HG02642 (cell line): ENCODE data around the gene TARM1.
A peak's percentile ranks its signal among the peaks of the same experiment; 100 is the strongest.

ENCODE experiments used
- ATAC-seq: cut with Tn5 transposase; IDR thresholded peaks from one replicate; pipeline ENCODE4 v1.9.1; 2021; ENCODE audit warnings: mild to moderate bottlenecking; ENCODE audit not compliant: unreplicated experiment, poor library complexity

The TARM1 gene

DNA sequence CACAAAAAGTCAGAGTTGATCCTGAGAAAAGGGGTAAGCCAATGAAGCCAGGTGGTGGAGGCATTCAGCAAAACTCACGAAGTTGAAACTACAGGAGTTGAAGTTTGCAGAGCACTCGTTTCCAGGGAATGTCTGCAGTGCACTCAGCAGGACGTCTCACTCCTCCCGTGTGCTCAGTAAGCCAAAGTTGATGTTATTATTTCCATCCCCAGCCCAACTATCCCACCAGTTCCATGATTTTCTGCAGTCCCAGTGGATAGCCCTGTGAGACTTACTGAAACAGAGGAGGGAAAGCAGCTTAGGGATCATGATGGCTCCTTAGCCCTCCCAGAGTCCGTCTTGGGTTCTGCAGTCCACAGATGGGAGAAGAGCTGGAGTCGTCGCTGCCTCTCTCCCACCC, at the start of gene TARM1:
TARM1 (minus strand) TSS at position 334 of the 400 bp plus-strand sequence; CDS start at position 309, 25 bp downstream.
- ATAC-seq: no peak

DNA sequence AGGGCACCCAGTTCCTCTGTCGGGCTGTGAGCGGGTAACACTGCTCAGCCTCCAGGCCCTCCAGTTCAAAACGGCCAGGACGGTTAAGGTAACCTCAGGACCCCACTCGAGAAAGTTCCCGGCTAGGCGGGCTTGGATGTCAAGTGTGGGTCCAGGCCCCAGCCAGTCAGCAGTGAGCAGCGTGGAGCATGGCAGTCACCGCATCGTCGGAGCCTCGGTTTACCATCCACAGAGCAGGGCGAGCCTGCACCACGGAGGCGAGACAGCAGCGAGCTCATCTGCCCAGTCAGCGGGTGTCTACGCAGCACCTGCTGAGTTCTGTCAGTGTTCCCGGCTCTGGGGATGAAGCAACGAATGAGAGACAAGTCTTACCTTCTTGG, 48.4 kb upstream of the TARM1 start:
- no peak for ATAC-seq

DNA sequence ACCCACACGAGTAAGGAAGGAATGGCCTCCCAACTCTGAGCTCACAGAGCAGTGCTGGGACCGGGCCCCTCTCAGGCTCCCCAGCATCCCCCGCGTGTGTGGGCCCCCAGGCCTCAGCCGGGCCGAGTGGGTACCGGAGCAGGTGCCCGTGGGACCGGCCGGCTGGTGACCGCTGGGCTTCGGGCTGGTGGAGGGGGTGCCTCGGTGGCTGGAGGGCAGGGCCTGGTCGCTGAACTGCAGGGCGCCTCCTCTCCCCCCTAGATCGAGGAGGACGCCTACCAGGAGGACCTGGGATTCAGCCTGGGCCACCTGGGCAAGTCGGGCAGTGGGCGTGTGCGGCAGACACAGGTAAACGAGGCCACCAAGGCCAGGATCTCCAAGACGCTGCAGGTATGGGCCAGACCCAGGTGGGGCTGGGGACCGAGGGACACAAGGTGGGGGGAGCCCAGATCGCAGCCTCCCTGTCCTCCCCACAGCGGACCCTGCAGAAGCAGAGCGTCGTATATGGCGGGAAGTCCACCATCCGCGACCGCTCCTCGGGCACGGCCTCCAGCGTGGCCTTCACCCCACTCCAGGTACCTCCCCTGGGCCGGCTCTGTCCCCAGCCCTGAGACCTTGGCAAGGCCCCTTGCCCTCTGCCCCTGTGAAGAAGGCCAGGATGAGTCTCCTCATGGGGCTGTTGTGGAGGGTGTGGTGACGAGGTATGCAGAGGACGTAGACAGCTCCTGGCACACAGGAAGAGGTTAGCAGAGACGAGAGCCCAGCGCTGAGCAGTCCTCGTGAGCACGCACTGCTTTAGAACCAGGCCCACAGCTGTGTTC, 47.8 kb upstream of the TARM1 start:
- ATAC-seq: no peak

DNA sequence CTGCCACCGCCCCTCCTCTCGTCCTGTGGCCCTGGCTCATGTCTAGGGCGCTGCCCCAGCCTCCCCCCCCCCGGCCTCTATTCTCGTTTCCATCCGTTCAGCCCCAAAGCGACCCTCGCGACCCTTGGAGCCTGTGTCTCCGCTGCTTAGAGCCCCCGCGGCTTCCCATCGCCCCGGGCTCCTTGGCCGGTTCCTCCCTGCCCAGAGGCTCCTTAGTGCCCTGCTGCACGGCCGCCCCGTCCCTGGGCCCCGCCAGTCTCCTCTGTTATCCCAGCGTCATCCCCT, 47.2 kb upstream of the TARM1 start:
- ATAC-seq: no peak

DNA sequence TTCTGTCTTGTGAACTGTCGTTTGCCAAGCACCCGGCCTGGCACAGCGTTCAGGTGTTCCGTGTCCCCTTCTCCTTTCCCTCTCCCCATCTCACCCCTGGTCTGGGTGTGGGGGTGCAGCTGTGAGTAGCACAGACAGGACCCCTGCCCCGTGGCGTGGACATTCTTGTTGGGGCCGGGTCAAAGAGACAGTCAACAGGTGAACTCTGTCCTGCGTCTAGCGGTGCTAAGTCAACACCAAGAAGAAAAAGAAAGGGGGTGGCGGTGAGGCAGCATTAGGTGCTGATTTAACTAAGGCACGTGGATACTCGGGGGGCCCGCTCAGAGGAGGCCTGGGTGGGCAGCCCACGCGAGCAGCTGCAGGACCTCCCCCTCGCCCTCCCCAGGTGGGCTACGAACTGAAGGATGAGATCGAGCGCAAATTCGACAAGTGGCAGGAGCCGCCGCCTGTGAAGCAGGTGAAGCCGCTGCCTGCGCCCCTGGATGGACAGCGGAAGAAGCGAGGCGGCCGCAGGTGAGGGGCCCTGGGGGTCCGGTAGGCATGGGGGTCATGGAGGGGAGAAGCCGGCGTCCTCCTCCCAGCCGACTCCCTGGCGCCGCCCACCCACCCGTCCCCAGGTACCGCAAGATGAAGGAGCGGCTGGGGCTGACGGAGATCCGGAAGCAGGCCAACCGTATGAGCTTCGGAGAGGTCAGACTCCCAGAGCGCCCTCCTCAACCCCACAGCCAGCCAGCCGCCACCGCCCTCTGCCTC, 46.7 kb upstream of the TARM1 start:
- no peak for ATAC-seq

DNA sequence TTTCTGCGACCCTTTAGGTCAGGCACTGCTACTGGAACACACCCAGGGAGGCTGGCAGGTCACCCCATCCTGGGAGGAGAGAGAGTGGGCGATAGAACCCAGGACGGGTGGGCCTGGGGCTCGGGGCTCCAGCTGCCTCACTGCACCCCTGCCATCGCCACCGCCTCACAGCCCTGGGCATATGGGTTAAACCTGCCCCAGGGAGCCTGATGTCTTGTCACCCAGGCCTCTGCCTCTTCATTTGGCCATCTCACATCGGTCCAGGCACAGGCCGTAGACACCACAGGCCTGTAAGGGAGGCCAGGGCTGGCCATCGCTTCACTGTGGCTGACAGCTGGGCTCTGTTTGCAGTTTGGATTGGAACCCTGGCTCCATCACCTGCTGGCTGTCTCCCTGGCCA, 44.5 kb upstream of the TARM1 start:
- ATAC-seq: no peak

DNA sequence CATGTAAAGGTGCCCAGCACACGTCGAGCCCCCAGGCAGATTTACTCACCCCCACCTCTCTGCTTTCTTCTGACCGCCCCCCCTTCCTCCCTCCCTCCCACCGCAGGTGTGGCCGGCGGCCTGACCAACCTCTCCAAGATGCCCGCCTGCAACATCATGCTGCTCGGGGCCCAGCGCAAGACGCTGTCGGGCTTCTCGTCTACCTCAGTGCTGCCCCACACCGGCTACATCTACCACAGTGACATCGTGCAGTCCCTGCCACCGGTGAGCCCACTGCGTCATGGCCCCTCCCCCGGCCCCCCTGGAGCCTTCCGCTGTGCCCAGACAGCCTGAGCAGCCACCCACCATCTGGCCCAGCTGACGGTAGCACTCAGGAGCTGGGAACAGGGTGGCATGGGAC, 43.2 kb upstream of the TARM1 start:
- no peak for ATAC-seq

DNA sequence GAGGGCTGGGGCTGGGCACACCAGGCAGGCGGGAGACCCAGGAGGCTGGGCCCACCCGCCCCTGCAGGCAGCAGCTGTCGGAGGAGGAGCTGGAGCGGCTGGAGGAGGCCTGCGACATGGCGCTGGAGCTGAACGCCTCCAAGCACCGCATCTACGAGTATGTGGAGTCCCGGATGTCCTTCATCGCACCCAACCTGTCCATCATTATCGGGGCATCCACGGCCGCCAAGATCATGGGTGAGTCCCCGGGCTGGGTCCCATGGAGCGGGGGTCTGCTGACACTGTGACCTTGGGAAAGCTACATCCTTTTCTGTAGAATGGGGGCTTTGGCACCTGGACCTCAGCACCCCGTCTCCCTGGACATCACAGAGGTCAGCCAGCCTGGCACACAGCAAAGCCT, 42.5 kb upstream of the TARM1 start:
- ATAC-seq: no peak

DNA sequence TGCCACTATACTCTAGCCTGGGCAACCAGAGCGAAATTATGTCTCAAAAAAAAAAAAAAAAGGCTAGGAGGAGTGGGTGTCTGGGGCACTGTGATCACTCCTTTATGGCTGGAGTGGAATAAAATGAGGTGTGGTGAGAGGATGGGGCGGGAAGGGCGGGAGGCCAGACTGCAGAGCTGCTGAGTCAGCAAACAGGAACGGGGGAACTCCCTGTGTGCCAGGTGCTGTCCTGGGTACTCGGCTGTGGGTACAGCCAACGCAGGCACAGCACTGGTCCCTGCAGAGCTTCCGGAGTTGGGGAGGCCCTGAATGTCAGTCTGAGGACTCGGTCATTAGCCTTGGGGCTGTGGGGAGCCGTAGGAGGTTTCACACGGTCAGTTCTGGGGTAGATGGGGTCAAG, 40.1 kb upstream of the TARM1 start:
- ATAC-seq: no peak

DNA sequence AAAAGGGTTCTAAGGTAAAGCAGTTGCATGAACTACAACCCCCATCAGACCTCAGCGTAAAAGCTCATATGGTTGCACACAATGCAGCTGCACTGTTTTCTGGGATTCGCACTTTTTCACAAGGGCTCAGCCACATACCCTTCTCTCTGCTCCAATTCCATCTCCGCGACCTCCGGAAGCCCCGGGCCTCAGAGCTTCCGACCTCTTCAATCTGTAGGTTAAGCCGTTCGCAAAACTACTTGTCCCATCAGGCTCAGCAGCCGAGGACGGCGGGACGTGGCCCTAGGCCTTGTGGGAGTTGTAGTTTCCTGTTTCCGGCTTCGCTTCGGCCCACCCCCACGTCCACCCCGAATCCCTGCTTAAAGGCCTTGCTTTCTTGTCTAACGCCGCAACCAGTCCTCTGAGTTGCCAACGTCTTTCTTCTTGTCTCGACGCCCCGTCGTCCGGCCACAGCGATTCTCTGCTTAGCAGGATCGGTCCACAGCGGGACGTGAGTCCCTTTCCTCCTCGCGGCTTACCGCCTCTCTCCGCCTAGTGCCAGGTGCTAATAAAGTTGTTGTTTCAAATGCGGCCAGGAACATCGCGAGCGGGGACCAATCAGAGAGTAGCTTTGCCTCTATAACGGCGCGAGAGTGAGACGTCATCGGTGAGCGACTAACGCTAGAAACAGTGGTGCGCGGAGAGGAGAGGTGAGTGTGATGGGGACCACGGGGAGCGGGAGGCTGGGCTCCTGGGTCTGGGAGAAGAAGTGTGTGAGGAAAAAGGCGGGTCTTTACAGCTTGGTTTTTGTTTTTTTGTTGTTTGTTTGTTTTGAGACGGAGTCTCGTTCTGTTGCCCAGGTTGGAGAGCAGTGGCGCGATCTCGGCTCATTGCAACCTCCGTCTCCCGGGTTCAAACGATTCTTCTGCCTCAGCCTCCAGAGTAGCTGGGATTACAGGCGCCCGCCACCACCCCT, 34.2 kb upstream of the TARM1 start, which contains the start of the genes PRPF31 and TFPT:
PRPF31 (plus strand) TSS at position 646 of the 955 bp plus-strand sequence. CDS start 2,525 bp downstream, outside the sequence.
TFPT (minus strand) TSS at position 549 of the 955 bp plus-strand sequence; CDS start at position 161, 388 bp downstream.
- ATAC-seq: peak; percentile 84

DNA sequence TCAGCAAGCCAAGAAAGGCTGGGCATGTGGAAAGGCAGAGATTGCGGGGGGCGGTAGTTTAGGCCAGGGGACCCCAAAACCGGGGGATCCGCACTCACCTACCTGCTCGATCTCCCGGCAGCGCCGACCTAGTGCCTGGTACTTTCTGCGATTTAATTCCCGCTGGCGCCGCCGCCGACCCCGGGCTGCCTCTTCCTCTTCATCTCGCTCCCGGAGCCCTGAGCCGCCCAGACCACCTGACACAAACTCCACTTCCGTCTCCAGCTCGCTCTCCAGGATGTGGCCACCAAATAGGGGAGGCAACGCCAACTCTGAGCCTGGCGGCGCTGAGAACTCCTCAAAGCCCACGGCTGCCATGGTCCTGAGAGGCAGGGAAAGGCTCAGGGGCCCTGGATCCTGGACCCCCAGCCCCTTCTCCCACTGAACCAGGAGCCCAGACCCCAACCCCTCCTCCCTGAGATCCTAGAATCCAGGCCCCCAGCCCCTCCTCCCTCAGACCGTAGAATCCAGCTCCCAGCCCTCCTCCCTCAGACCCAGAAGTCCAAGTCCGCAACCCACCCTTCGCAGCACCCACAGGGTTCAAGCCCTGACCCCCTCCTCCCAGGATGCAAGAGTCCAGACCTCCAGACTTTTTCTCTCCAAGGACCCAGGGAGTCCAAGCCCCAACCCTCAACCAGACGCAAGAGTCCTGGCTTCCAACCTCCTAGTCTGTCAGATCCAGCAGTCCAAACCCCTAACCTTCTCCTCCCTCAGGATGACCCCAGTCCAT, 33.4 kb upstream of the TARM1 start:
- ATAC-seq: no peak

DNA sequence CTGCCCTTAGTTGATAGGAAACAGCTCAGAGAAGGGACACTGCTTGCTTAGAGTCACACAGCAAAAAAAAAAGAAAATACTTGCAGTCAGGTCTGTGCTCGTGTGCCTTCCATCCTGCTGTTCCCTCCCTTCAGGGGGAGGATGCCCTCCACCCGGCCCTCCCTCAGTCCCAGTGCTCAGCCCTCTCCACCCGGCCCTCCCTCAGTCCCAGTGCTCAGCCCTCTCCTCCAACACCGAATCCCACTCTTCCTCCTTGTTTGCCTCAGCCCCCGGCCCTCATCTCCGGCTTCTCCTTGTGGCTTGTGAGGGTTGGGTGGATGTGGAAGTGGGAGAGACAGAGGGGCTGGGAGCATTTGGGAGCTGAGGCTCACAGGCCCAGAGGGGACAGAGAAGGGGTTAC, 28.5 kb upstream of the TARM1 start:
- no peak for ATAC-seq

DNA sequence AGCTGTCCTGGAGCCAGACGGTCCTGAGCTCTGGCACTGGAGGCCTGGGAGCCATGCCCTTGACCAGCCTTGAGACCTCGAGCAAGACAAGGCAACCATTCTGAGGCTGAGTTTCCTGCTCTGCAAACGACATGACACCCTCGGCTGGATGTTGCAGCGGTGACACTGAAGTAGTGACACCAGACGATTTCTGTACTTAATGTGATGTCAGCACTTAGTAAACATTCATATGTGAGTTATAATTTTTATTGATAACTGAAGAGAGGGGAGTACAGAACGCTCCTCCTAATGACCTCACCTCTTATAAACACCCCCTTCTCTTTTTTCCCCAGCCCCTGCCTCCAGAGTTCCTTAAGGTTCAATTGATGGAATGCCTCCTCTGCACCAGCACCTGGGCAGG, 27.3 kb upstream of the TARM1 start:
- no peak for ATAC-seq

DNA sequence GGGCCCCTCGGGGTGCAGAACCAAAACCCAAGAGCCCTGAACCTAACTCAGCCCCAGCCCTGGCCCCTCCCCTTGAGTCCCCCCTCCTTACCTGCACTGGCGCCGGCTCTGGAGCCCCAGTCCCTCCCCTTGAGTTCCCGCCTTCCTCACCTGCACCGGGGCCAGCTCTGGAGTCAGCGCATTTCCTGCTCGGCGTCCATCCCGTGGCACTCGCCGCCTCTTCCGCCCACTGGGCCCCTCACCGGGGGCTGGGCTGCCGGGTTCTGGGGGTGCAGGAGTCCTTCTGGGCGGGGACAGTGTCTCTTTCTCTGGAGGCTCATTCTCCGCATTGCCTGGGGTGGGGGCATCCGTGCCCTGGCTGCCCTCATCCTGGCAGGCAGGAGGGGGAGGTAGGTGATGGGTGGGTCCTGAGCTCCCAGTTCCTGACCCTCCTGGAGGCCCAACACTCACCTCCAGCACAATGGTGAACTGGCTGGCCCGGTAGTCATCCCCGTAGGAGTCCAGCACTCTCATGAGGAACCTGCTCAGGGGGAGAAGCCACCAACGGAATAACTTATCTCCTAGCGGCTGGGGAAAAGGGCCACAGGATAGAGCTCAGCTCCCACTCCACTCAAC, 26.8 kb upstream of the TARM1 start:
- ATAC-seq: no peak

DNA sequence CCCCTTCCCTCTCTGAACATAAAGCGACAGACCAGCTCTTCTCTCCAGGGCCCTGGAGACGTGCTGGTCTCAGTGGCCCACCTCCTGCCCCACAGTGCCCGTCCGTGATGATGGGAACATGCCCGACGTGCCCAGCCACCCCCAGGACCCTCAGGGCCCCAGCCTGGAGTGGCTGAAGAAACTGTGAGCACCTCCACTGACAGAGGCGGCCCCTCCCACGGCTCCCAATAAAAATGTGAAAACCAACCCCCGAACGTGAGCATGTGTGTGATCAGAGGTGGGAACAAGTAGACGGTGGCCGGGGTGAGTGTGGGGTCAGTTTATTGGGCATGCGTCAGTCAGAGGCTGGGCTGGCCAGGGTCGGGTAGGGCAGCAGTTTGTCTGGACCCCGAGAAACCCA, 25.6 kb upstream of the TARM1 start:
- no peak for ATAC-seq

DNA sequence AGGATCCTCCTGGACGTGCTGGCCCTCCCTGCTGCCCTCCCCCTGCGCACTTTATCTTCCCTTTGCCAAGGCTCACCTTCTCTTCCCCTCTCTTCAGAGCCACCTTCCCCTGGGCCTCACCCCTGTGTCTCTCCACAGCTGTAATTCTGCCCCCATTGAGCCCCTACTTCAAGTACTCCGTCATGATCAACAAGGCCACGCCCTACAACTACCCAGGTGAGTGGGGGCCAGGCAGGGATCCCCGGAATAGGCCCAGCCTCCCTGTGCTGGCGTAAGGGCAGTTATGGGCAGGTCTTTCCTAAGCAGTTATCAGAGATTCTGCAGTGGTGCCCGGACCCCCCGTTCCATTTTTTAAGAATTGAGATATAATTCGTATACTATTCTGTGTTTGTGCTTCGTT, 24.6 kb upstream of the TARM1 start:
- ATAC-seq: no peak

DNA sequence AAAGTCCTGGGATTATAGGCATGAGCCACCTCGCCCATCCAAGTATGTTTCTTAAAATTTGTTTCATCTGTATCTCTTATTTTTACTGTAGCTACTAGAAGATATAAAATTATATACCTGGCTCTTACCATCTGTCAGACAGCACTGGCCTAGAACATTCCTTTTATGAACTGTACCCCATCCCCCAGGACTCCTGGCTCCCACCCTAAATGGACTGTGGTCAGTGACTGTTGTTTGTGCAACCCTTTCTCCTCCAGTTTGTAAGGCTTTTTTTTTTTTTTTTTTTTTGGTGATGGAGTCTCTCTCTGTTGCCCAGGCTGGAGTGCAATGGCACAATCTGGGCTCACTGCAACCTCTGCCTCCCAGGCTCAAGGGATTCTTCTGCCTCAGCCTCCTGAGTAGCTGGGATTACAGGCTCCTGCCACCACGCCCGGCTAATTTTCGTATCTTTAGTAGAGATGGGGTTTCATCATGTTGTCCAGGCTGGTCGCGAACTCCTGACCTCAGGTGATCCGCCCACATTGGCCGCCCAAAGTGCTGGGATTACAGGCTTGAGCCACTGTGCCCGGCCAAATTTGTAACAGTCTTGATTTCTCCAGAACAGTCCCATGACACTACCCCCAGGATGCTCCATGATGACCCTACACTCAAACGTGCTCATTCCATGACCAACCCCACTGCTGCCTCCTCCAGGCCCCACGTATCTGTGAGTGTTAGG, 24.0 kb upstream of the TARM1 start:
- no peak for ATAC-seq

DNA sequence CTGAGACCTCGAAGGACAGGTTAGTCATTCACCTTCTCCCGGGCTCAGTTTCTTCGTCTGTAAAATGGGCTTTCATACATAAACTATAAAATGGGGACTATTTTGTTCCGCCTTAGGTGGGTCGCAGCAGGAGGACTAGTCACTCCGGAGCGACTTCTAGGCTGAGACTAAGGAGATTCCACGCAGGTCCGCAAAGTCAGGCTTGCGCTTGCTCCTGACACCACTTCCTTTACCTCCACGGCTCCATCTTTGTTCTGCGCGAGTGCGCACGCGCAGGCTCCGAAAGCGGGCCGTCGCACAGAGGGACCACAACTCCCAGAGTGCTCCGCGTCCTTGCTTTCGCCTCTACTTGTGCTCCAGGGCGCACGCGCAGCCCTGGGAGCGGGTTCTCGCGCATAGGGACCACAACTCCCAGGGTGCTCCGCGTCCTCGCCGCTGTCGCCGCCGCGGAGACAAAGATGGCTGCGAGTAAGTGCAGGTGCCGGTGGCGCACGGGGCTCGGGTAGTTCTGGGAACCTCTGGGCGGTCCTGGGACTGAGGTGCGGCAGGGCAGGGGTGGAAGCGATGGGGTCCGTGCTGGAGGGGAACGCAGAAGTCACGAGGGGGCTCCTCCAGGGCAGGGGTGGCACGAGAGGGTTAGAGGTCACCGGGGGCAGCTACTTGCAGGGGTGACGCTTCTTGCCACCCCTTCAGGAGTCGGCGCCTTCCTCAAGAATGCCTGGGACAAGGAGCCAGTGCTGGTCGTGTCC, 21.4 kb upstream of the TARM1 start, which contains the start of gene NDUFA3:
NDUFA3 (plus strand) TSS at position 435 of the 749 bp plus-strand sequence; CDS start at position 459, 24 bp downstream.
- peak; percentile 95 for ATAC-seq
